Endothelial cell of umbilical vein (primary cell): ENCODE results near the gene PRPF40A. TPM values are rescaled to one million over a fixed set of nuclear protein-coding genes. Genes with fewer than 3 reads are reported as not detected.

Experiments used
- BruUV-seq: library from RNA; stranded (reverse); fragments of 400-500 nt; replicated peaks from 2 replicates; lab custom pipeline; 2021; lab: Mats Ljungman, UMichigan
- CTCF ChIA-PET: fragments of 300-600, 350-600 bp; sonication (Branson Sonifier 250); formaldehyde crosslinking; loops from one replicate; lab custom pipeline; 2021; ENCODE audit warnings: antibody characterized with exemption, inconsistent platforms; lab: Charles Lee
- POLR2A ChIA-PET: fragments of 300-600, 350-600 bp; sonication (Branson Sonifier 250); formaldehyde crosslinking; loops from one replicate; lab custom pipeline; 2021; ENCODE audit warnings: antibody characterized with exemption, inconsistent platforms; lab: Charles Lee
- DNase-seq: peaks from one replicate; pipeline ENCODE4 v3.0.0-alpha.2; 2011; ENCODE audit warnings: low read depth, low spot score
- FAIRE-seq: peaks from 2 replicates; lab custom pipeline; 2011; peaks lifted over from hg19 to GRCh38; lab: Jason Lieb, UNC
- H2AFZ ChIP-seq: 2 replicates; pipeline ENCODE4 v1.6.0; 2012; ENCODE audit warnings: low read depth, low read length, control low read depth, inconsistent platforms
- H3K27ac ChIP-seq: 2 replicates; pipeline ENCODE4 v1.5.1; 2011; ENCODE audit warnings: low read depth, mild to moderate bottlenecking, control low read depth, low read length, moderate library complexity; ENCODE audit not compliant: insufficient read depth
- H3K27me3 ChIP-seq, 2 experiments: 2 replicates each; pipeline versions ENCODE4 v1.6.0 to v1.6.1; 2011; ENCODE audit warnings: low read length in 2 of 2, mixed read lengths in 1 of 2; ENCODE audit not compliant: control insufficient read depth in 2 of 2, insufficient read depth in 2 of 2
- H3K36me3 ChIP-seq, 2 experiments: 2 replicates in 1 of 2; 3 replicates in 1 of 2; pipeline ENCODE4 v1.5.1; 2011; ENCODE audit warnings: low read length in 2 of 2, mild to moderate bottlenecking in 1 of 2, moderate library complexity in 1 of 2; ENCODE audit not compliant: control insufficient read depth in 2 of 2, insufficient read depth in 2 of 2; ENCODE audit errors: extremely low read depth in 1 of 2
- H3K4me1 ChIP-seq: 3 replicates; pipeline ENCODE4 v1.5.1; 2011; ENCODE audit warnings: mild to moderate bottlenecking, low read length; ENCODE audit not compliant: control insufficient read depth, insufficient read depth; ENCODE audit errors: extremely low read depth
- H3K4me2 ChIP-seq: 2 replicates; pipeline ENCODE4 v1.6.1; 2011; ENCODE audit warnings: low read length, control low read depth, mixed read lengths; ENCODE audit not compliant: insufficient read depth
- H3K4me3 ChIP-seq, 3 experiments: fragments of 200-600 bp in 1 of 3; sonication (generic), shearing (Covaris generic) in 1 of 3; replicated peaks in 1 of 3; 2 replicates each; pipeline ENCODE4 v1.5.1; 2011 to 2016; ENCODE audit warnings: control low read depth in 3 of 3, low read length in 3 of 3, mild to moderate bottlenecking in 2 of 3, inconsistent platforms in 1 of 3, low read depth in 1 of 3, moderate library complexity in 1 of 3; ENCODE audit not compliant: insufficient read depth in 1 of 3
- H3K79me2 ChIP-seq: 2 replicates; pipeline ENCODE4 v1.6.0; 2012; ENCODE audit warnings: low read length, inconsistent platforms; ENCODE audit not compliant: control insufficient read depth, insufficient read depth
- H3K9ac ChIP-seq: replicated peaks from 2 replicates; pipeline ENCODE3; 2011; ENCODE audit warnings: low read length, control low read depth; ENCODE audit not compliant: insufficient read depth; ENCODE audit errors: extremely low read depth
- H3K9me1 ChIP-seq: replicated peaks from 3 replicates; pipeline ENCODE4 v1.6.0; 2011; ENCODE audit warnings: mild to moderate bottlenecking, low read length; ENCODE audit not compliant: control insufficient read depth, insufficient read depth; ENCODE audit errors: extremely low read depth
- H3K9me3 ChIP-seq: replicated peaks from 2 replicates; pipeline ENCODE4 v1.5.1; 2012; ENCODE audit warnings: low read length, inconsistent platforms; ENCODE audit not compliant: control insufficient read depth, insufficient read depth
- H4K20me1 ChIP-seq: replicated peaks from 2 replicates; pipeline ENCODE3; 2011; ENCODE audit warnings: mild to moderate bottlenecking, low read length; ENCODE audit not compliant: control insufficient read depth, insufficient read depth; ENCODE audit errors: extremely low read depth
- CTCF ChIP-seq, 2 donors: IDR thresholded peaks; 1 replicate in 1 of 2; 2 replicates in 1 of 2; pipeline ENCODE4 v1.5.1; 2011; ENCODE audit warnings: low read length in 2 of 2, mild to moderate bottlenecking in 2 of 2, moderate library complexity in 2 of 2, control low read depth in 1 of 2, inconsistent platforms in 1 of 2, low read depth in 1 of 2; ENCODE audit not compliant: insufficient read depth in 1 of 2; ENCODE audit errors: extremely low read depth in 1 of 2
- EZH2 ChIP-seq: IDR thresholded peaks from 2 replicates; pipeline ENCODE4 v1.6.1; 2012; ENCODE audit warnings: borderline replicate concordance, low read depth, mild to moderate bottlenecking, moderate library complexity, low read length, inconsistent platforms; ENCODE audit not compliant: severe bottlenecking
- FOS ChIP-seq: IDR thresholded peaks from 2 replicates; pipeline ENCODE4 v1.6.1; 2011; ENCODE audit warnings: mild to moderate bottlenecking, low read length, moderate library complexity, borderline replicate concordance; ENCODE audit not compliant: insufficient read depth
- GATA2 ChIP-seq: IDR thresholded peaks from 2 replicates; pipeline ENCODE4 v1.7.0; 2011; ENCODE audit warnings: low read depth, mild to moderate bottlenecking, moderate library complexity, mixed read lengths, low read length; ENCODE audit not compliant: insufficient read length, insufficient read depth
- JUN ChIP-seq: IDR thresholded peaks from 2 replicates; pipeline ENCODE4 v1.6.1; 2011; ENCODE audit warnings: borderline replicate concordance, low read depth; ENCODE audit not compliant: insufficient read length, insufficient read depth
- MYC ChIP-seq: IDR thresholded peaks from one replicate; pipeline ENCODE4 v1.6.1; 2011; ENCODE audit warnings: mild to moderate bottlenecking, low read depth, low read length
- POLR2A ChIP-seq: IDR thresholded peaks from 2 replicates; pipeline ENCODE4 v1.6.1; 2012; ENCODE audit warnings: low read depth, mild to moderate bottlenecking, control low read depth, low read length
- POLR2AphosphoS5 ChIP-seq: IDR thresholded peaks from 2 replicates; pipeline ENCODE4 v1.6.1; 2012; ENCODE audit warnings: low read depth, mild to moderate bottlenecking, control low read depth, low read length, moderate library complexity; ENCODE audit not compliant: insufficient read depth
- dilution Hi-C: fragments of 300-500 bp; cut with MboI; formaldehyde crosslinking; loops from one replicate; pipeline ENCODE4 v1.15.0; 2019; ENCODE audit warnings: low sequenced_read_pairs; ENCODE audit not compliant: extremely low pct_ligation_motif_present
- intact Hi-C: fragments of 100-400 bp; cut with micrococcal nuclease; formaldehyde crosslinking; loops from one replicate; pipeline ENCODE4 v1.10.0; 2022
- polyA plus RNA-seq, 4 experiments: library from polyadenylated mRNA; depleted of rRNA in 3 of 4; stranded (reverse) in 3 of 4; unstranded in 1 of 4; fragments of >200 nt; gene quantifications; 2 replicates each; pipeline versions ENCODE4 v1.2.1 to v1.2.3, GENCODE V29; 2011 to 2012; ENCODE audit warnings: missing spikeins in 1 of 4
- total RNA-seq: library from RNA; stranded (reverse); gene quantifications from 2 replicates; pipeline ENCODE4 v1.2.3, GENCODE V29; 2021
- TF ChIP-seq, protein P1 (sequence below): IDR thresholded peaks from 2 replicates; pipeline ENCODE4 v1.6.1; 2011; ENCODE audit not compliant: insufficient read depth, insufficient read length

PRPF40A gene
- total and polyA plus RNA-seq, 2 donors (not counting 3 experiments of a cell fraction or from before 2014, with no cell fraction given) = 58.2 to 123 TPM

DNA sequence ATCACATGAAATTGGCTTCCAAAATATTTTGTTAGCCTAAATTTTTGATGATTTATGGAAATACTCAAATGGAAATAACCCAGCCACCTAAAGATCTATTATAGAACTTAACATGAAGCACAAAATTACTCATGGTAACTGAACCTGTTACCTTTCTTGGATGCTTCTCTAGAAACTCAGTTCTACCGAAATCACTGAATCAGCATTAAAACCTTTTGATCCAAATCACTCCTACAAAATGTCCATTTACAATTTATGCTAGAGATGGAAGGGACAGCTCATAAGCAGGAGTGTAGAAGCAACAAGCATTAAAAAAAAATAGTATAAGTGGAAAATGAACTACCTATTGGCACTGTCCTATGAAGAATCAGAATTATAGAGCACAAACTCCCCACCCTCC lies 2.1 kb downstream of the PRPF40A start:
- no peak for DNase-seq
- no peak for TF ChIP-seq POLR2A
- Histone ChIP-seq H3K36me3 (peaks cover 0 to 5% of the 10 kb centered on the region in 2 experiments), H3K4me1 (peaks cover 14% of the 10 kb centered on the region), H3K9ac (no peak overlapping the region), H3K4me3 (no peak overlapping the region), H4K20me1 (no peaks in the 10 kb centered on the region), H3K79me2 (peaks cover 84% of the 10 kb centered on the region), H3K27ac (no peak overlapping the region), H3K9me3 (no peaks in the 10 kb centered on the region), H3K4me2 (peak overlapping the region; percentile 96), H3K27me3 (no peaks in the 10 kb centered on the region), H3K9me1 (no peaks in the 10 kb centered on the region), H2AFZ (no peak overlapping the region)
- POLR2A ChIA-PET = no interaction called here
- intact Hi-C loops (loop anchor here (5.0 kb wide), 2 partner anchors 888 to 1453 kb away; partner anchors contain the start of genes ARL5A and RBM43), dilution Hi-C loops (no loop called here)
- BruUV-seq = no TSS peak
- CTCF ChIA-PET = interaction anchor here (3.3 kb wide), 1 partner anchor 15 kb away, joined by 7 read pairs; no protein-coding TSS in a partner anchor
- no peak for FAIRE-seq

DNA sequence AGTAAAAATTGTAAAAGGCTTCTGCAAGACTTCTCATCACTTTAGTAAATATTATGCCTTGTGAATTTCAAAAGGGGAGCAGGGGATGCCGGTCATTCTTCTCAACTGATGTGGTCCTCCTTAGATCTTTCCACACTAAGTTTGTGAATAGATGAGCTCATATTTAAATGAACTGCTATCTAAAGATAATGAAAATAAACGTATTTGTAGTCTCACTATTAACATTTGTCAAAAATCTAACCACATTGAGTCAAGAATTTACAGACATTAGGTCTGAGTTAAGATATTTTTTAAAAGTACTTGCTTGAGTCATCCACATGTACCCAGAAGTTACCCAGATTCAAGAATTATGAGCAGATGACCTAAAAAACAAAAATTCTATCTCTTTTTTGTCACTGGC lies 6.5 kb downstream of the PRPF40A start:
- no peak for TF ChIP-seq EZH2
- no peak for TF ChIP-seq CTCF (IDR thresholded peaks at IDR 0.05; ENCODE audit: extremely low read depth in 1 of 2, insufficient read depth in 1 of 2, low read depth in 1 of 2, low read length in 2 of 2)
- no peak for TF ChIP-seq MYC
- TF ChIP-seq, protein P1, sequence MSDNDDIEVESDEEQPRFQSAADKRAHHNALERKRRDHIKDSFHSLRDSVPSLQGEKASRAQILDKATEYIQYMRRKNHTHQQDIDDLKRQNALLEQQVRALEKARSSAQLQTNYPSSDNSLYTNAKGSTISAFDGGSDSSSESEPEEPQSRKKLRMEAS = no peak
- no peak for TF ChIP-seq POLR2A
- no peak for TF ChIP-seq JUN
- TF ChIP-seq GATA2 = no peak
- TF ChIP-seq POLR2AphosphoS5 = no peak
- no peak for TF ChIP-seq FOS
- ChIA-PET POLR2A (no interaction called here), CTCF (interaction anchor here (0.6 kb wide), 1 partner anchor 525 kb away, joined by 5 read pairs; no protein-coding TSS in a partner anchor)
- Histone ChIP-seq H2AFZ (no peak overlapping the region), H4K20me1 (peaks cover 9% of the 10 kb centered on the region), H3K9me1 (peaks cover 2% of the 10 kb centered on the region), H3K4me1 (peaks cover 3% of the 10 kb centered on the region), H3K9me3 (no peaks in the 10 kb centered on the region), H3K36me3 (peaks cover 0 to 5% of the 10 kb centered on the region in 2 experiments), H3K4me2 (no peak overlapping the region), H3K9ac (no peak overlapping the region), H3K27me3 (no peaks in the 10 kb centered on the region), H3K79me2 (peaks cover 99% of the 10 kb centered on the region), H3K27ac (no peak overlapping the region), H3K4me3 (no peak overlapping the region)
- no TSS peak for BruUV-seq
- dilution Hi-C loops = no loop called here
- DNase-seq (no peak), FAIRE-seq (no peak)
- intact Hi-C loops = no loop called here
